Measurements from ENCODE around the gene GCM1.

The GCM1 gene

GRCh38 chr6:53104916-53105315 lies 43.7 kb downstream of the GCM1 start:
- H3K4me1 Mint-ChIP-seq (ENCODE audit: low read depth), result no peaks in the 10 kb centered on the region
- H3K27ac Mint-ChIP-seq, result no peak overlapping the region
- H3K4me3 Mint-ChIP-seq, result no peak overlapping the region
- H3K9me3 Mint-ChIP-seq, result no peaks in the 10 kb centered on the region
- peaks cover 7% of the 10 kb centered on the region for H3K36me3 Mint-ChIP-seq (ENCODE audit: low read depth)
- no peaks in the 10 kb centered on the region for H3K27me3 Mint-ChIP-seq (ENCODE audit: low read depth)

GRCh38 chr6:53103993-53104675 lies 44.5 kb downstream of the GCM1 start:
- no peak overlapping the region for H3K4me3 Mint-ChIP-seq
- H3K36me3 Mint-ChIP-seq (ENCODE audit: low read depth), result peaks cover 8% of the 10 kb centered on the region
- no peak overlapping the region for H3K27ac Mint-ChIP-seq
- no peaks in the 10 kb centered on the region for H3K9me3 Mint-ChIP-seq
- H3K4me1 Mint-ChIP-seq (ENCODE audit: low read depth), result no peaks in the 10 kb centered on the region
- H3K27me3 Mint-ChIP-seq (ENCODE audit: low read depth), result no peaks in the 10 kb centered on the region

- H3K27me3 Mint-ChIP-seq (ENCODE audit: low read depth), result no peaks in the 10 kb centered on the region
- H3K36me3 Mint-ChIP-seq (ENCODE audit: low read depth), result peaks cover 23% of the 10 kb centered on the region
- no peak overlapping the region for H3K27ac Mint-ChIP-seq
- H3K9me3 Mint-ChIP-seq, result no peaks in the 10 kb centered on the region
- no peaks in the 10 kb centered on the region for H3K4me1 Mint-ChIP-seq (ENCODE audit: low read depth)
- H3K4me3 Mint-ChIP-seq, result no peak overlapping the region
These were observed 47.6 kb downstream of the GCM1 start for GRCh38 chr6:53101006-53101405.

- no peak overlapping the region for H3K27ac Mint-ChIP-seq
- H3K9me3 Mint-ChIP-seq, result no peaks in the 10 kb centered on the region
- H3K27me3 Mint-ChIP-seq (ENCODE audit: low read depth), result no peaks in the 10 kb centered on the region
- no peaks in the 10 kb centered on the region for H3K4me1 Mint-ChIP-seq (ENCODE audit: low read depth)
- H3K36me3 Mint-ChIP-seq (ENCODE audit: low read depth), result peaks cover 27% of the 10 kb centered on the region
- H3K4me3 Mint-ChIP-seq, result no peak overlapping the region
These were observed 48.1 kb downstream of the GCM1 start for GRCh38 chr6:53100561-53100960.

- H3K36me3 Mint-ChIP-seq (ENCODE audit: low read depth), result peaks cover 44% of the 10 kb centered on the region
- H3K27ac Mint-ChIP-seq, result no peak overlapping the region
- no peaks in the 10 kb centered on the region for H3K27me3 Mint-ChIP-seq (ENCODE audit: low read depth)
- H3K4me3 Mint-ChIP-seq, result no peak overlapping the region
- peaks cover 7% of the 10 kb centered on the region for H3K4me1 Mint-ChIP-seq (ENCODE audit: low read depth)
- no peaks in the 10 kb centered on the region for H3K9me3 Mint-ChIP-seq
These were observed 52.9 kb downstream of the GCM1 start for GRCh38 chr6:53095716-53096115.

GRCh38 chr6:53095270-53095669 lies 53.4 kb downstream of the GCM1 start:
- Mint-ChIP-seq H3K27ac (no peak overlapping the region), H3K27me3 (ENCODE audit: low read depth) (no peaks in the 10 kb centered on the region)

GRCh38 chr6:53090576-53090975 lies 58.1 kb downstream of the GCM1 start:
- peaks cover 7% of the 10 kb centered on the region for H3K4me1 Mint-ChIP-seq (ENCODE audit: low read depth)
- H3K36me3 Mint-ChIP-seq (ENCODE audit: low read depth), result peaks cover 35% of the 10 kb centered on the region
- no peak overlapping the region for H3K4me3 Mint-ChIP-seq
- no peaks in the 10 kb centered on the region for H3K9me3 Mint-ChIP-seq
- H3K27ac Mint-ChIP-seq, result no peak overlapping the region
- no peaks in the 10 kb centered on the region for H3K27me3 Mint-ChIP-seq (ENCODE audit: low read depth)

More at GRCh38 chr6:53095270-53095669, 53.4 kb downstream of the GCM1 start:
- H3K4me3 Mint-ChIP-seq, result no peak overlapping the region
- H3K9me3 Mint-ChIP-seq, result no peaks in the 10 kb centered on the region
- peaks cover 43% of the 10 kb centered on the region for H3K36me3 Mint-ChIP-seq (ENCODE audit: low read depth)
- peaks cover 7% of the 10 kb centered on the region for H3K4me1 Mint-ChIP-seq (ENCODE audit: low read depth)

GRCh38 chr6:53089948-53090347 lies 58.7 kb downstream of the GCM1 start:
- no peaks in the 10 kb centered on the region for H3K27me3 Mint-ChIP-seq (ENCODE audit: low read depth)
- no peaks in the 10 kb centered on the region for H3K9me3 Mint-ChIP-seq
- peaks cover 30% of the 10 kb centered on the region for H3K36me3 Mint-ChIP-seq (ENCODE audit: low read depth)
- peaks cover 7% of the 10 kb centered on the region for H3K4me1 Mint-ChIP-seq (ENCODE audit: low read depth)
- no peak overlapping the region for H3K27ac Mint-ChIP-seq
- no peak overlapping the region for H3K4me3 Mint-ChIP-seq

- peaks cover 31% of the 10 kb centered on the region for H3K36me3 Mint-ChIP-seq (ENCODE audit: low read depth)
- no peak overlapping the region for H3K4me3 Mint-ChIP-seq
- no peak overlapping the region for H3K27ac Mint-ChIP-seq
These were observed 62.3 kb downstream of the GCM1 start for GRCh38 chr6:53086302-53086701.

GRCh38 chr6:53080813-53081212 lies 67.8 kb downstream of the GCM1 start:
- H3K27ac Mint-ChIP-seq, result no peak overlapping the region
- H3K27me3 Mint-ChIP-seq (ENCODE audit: low read depth), result no peaks in the 10 kb centered on the region
- no peak overlapping the region for H3K4me3 Mint-ChIP-seq
- peaks cover 35% of the 10 kb centered on the region for H3K36me3 Mint-ChIP-seq (ENCODE audit: low read depth)
- H3K4me1 Mint-ChIP-seq (ENCODE audit: low read depth), result no peaks in the 10 kb centered on the region
- H3K9me3 Mint-ChIP-seq, result no peaks in the 10 kb centered on the region

More at GRCh38 chr6:53086302-53086701, 62.3 kb downstream of the GCM1 start:
- H3K9me3 Mint-ChIP-seq, result no peaks in the 10 kb centered on the region
- no peaks in the 10 kb centered on the region for H3K4me1 Mint-ChIP-seq (ENCODE audit: low read depth)
- H3K27me3 Mint-ChIP-seq (ENCODE audit: low read depth), result no peaks in the 10 kb centered on the region

Data from T-helper 1 cell treated with Interleukin-12 subunit alpha and Interleukin-12 subunit beta and Interleukin-4 antibody, amounts not matched to agents 30 μg/mL and 1 μg/mL, for 36 hours (primary cell).